GM18526 (cell line): ENCODE data around the gene TSPAN4.

ENCODE experiments used
- POLR2A ChIP-seq: IDR thresholded peaks from 3 replicates; pipeline ENCODE4 v1.6.1; 2011; ENCODE audit not compliant: insufficient read length; ENCODE audit errors: extremely low read depth

TSPAN4 gene

GRCh38 chr11:826227-826621 is 16.4 kb upstream of the TSPAN4 start:
- no peak for TF ChIP-seq POLR2A

DNA sequence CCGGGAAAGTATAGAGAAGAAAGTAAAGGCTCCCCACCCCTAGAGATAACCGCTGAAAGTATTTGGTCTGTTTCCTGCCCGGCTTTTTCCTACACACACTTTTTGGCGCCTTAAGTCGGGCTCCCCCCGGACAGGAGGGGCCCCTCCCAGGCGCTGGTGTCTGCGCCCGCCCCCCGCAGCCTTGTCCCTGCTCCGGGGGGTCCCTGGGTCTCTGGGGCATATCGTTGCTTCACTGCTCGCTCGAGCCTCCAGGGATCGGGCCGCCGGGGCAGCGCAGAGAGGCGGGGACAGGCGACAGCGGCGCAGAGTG is 15.9 kb upstream of the TSPAN4 start:
- TF ChIP-seq POLR2A, result no peak

- no peak for TF ChIP-seq POLR2A
Measured at GRCh38 chr11:827146-827896, 15.3 kb upstream of the TSPAN4 start.

GRCh38 chr11:827897-828192 is 14.8 kb upstream of the TSPAN4 start, which contains the start of gene CRACR2B:
Gene CRACR2B (plus strand): TSS chr11:827919. CDS start chr11:828608, 689 bp downstream.
- no peak for TF ChIP-seq POLR2A

DNA sequence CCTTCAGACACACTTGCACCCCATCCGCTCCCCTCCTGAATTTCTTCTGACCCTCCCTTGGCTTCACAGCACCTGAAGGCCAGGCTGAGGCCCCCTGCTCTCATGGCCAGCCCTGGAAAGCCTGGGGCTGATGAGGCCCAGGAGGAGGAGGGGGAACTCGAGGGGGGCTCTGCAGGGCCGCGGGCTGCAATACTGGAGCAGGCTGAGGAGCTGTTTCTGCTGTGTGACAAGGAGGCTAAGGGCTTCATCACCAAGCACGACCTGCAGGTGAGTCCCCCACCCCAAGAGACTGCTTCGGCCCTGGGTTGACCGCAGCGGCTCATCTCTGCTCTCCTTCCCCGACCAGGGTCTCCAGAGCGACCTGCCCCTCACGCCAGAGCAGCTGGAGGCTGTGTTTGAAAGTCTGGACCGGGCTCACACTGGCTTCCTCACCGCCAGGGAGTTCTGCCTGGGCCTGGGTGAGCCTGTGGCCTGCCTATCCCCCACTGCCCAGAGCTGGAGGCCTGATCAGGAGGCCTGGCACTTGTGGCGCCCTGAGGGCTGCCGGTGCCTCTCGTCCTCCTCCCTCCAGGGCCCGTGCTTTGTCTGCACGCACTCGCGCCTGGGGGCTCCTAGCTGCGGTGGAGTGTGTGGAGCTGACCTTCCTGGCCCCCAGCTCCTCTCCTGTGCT is 14.0 kb upstream of the TSPAN4 start:
- no peak for TF ChIP-seq POLR2A

DNA sequence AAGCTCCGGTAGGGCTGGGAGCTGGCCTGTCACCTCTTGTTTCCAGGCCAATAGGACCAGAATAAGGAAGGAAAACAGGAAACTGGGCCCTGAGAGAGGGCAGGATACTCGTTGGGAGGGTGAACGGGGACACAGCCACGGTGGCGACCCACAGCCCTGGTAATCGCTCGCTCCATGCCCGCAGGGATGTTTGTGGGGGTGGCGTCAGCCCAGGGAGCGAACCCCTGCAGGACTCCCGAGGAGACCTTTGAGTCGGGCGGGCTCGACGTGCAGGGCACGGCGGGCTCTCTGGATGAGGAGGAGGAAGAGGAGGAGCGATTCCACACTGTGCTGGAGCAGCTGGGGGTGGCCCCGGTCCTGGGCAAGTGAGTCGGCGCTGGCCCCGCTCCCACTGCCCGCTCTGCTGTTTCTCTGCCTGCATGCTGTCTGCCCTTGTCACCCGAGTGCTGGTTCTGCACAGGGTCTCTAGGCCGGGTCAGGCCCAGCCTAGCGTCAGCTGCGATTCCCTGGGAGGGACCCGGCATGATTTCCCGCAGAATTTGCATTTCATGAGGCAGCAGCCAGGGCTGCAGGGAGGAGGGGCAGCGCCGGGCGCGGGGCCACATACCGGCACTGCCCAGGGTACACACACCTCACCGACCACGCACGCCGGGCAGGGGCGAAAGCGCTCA is 13.3 kb upstream of the TSPAN4 start:
- TF ChIP-seq POLR2A, result no peak

DNA sequence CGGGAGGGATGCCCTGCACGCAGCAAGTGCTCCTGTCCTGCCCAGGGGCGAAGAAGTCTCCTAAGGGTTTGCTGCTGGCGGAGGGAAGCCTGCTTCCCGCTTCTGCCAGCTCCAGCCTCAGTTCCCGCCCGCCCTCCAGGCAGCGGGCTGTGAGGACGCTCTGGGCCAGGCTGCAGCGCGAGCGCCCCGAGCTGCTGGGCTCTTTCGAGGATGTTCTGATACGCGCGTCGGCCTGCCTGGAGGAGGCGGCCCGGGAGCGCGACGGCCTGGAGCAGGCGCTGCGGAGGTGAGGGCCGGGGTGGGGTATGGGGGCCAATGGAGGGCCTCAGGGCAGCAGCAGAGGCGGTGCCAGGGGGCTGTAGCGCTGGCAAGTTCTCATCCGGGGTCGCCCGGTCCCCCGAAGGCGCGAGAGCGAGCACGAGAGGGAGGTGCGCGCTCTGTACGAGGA is 12.8 kb upstream of the TSPAN4 start:
- TF ChIP-seq POLR2A, result peak; percentile 27

DNA sequence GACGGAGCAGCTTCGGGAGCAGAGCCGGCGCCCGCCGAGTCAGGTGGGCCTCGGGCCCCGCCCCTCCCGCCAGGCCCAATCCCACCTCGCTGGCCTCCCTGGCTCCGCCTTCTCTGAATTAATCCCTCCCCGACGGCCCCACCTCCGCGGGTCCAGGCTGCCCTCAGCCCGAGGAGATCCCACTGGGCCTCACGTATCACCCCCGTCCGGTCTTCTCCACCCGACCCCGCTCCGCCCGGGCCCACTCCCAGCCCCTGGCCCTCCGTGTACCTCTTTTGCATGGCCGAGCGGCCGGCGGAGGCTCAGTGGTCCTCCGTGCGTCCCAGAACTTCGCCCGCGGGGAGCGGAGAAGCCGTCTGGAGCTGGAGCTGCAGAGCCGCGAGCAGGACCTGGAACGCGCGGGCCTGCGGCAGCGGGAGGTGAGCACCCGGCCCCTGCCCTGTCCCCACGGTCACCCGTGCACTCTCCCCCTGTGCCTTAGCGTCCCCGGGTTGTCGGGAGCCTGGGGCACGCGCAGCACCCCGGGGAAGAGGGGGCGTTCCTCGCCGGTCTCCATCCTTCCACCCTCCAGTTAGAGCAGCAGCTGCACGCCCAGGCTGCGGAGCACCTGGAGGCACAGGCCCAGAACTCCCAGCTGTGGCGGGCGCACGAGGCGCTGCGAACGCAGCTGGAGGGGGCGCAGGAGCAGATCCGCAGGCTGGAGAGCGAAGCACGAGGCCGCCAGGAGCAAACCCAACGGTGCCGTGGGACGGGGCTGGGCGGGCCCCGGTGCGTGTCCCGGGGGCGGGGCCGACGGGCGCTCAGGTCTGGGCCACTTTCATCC is 12.1 kb upstream of the TSPAN4 start:
- no peak for TF ChIP-seq POLR2A

GRCh38 chr11:831118-831864 is 11.4 kb upstream of the TSPAN4 start:
- no peak for TF ChIP-seq POLR2A

- TF ChIP-seq POLR2A, result no peak
Measured at GRCh38 chr11:831961-832528, 10.6 kb upstream of the TSPAN4 start.

DNA sequence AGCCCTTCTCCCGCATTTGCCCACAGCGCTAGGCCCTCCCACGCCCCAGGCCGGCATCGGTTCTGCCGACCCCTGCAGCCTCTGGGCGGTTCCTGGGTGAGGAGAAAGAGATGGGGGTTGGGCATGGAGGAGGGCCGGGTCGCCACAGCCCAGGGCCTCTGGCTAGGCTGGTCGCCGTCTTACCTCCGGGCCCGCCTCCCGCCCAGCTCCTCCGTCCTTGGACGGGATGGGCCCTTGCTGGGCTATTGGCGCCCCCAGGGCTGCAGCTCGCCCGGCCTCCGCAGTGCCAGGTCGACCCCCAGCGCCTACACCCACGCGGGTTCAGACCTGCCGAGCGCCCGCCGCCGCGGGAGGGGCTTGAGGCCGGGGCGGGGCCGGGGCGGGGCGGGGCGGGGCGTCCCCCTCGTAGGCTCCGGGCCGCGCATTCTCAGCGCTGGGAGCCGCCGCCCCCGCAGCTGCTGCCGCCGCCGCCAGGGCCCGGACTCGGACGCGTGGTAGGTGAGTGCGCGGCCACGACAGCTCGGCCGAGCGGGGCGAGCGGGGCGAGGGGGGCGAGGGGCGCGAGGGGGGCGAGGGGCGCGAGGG is 10.0 kb upstream of the TSPAN4 start, which contains the start of gene CD151:
CD151 (plus strand) TSS at position 424 of the 585 bp plus-strand sequence. CDS start 3,118 bp downstream, outside the sequence.
- TF ChIP-seq POLR2A, result peak; percentile 21

DNA sequence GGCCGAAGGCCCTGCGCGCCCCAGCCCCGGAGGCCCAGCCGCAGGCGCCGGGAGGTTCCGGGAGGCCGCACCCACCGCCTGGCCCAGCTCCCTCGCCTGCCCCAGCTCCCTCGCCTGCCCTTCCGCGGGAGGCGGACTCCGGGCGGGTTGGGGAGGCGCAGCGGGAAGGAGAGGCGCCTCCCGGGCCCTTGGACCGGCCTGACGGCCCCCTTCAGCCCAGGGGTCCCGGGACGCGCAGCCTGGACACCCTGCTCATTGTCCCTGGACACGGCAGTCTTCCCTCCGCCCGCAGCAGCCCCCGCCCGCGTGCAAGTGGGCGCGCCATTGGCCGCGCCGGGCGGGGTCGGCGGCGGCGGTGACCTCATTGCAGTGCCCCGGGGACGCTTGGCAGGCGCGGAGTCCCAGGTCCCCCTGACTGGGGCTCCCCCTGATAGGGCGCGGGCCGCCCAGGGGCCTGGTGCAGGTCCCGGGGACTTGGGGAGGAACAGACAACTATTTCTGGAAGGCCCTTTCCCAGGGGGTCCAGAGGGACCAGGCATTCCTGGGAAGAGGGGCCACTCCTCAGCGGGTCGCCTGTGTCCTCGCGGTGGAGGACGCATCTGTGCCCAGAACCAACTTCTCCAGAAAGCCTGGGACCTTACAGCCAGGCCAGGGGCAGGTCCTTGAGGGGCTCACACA is 9.4 kb upstream of the TSPAN4 start:
- TF ChIP-seq POLR2A, result no peak

DNA sequence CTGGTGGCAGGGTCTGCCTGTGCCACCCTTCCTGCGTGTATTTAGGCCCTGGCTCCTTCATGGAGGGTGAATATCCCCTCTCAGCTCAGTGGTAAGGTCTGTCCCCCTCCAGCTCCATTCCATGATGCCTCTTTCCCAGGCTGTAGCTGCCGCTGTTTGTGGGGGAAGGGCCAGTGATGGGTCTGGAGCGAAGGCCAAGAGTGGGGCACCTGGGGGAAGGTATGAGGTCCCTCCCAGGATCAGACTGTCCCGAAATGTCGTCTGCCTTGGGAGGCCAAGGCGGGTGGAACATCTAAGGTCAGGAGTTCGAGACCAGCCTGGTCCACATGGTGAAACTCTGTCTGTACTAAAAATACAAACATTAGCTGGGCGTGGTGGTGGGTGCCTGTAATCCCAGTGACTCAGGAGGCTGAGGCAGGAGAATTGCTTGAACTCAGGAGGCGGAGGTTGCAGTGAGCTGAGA is 8.8 kb upstream of the TSPAN4 start:
- no peak for TF ChIP-seq POLR2A

DNA sequence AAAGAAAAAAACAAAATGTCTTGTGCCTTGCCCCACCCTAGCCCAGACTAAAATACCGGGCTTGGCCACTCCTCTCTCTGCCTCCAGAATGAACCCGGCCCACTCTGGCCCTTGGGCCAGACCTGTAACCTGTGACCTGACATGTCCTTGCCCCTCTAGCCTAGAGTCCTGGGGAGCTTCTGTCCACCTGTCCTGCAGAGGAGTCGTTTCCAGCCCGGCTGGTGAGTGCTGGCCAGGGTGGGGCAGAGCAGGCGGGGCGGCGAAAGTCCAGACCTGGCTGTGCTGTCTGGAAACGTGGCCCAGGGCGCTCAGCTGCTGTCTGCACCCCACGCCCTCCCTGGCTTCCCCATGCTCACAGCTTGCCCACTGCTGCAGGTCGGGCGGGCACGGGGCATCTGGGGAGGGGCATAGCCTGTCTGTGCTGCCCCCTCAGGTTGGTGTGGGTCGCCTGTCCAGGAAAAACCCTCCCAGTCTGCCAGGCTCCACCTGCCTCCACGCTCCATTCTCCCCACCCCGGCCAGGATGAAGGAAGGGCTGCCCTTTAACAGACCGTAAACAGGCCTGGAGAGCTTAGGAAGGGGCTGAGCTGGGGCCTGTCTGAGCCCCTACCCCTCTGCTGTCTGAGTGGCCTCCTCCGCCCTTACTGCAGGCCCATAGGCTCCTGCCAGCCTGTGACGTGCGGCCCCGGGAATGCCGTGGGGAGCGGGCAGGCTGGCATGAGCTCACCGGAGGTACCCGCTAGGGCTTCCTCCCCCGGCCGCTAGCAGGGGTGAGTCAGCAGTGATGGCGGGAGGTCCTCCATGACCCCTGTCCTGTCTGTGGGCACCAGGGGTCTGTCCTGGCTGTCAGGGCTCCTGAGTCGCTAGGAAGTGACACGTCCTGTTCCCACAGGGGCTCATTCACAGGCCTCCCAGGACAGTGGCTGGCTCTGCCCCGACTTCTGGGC is 8.0 kb upstream of the TSPAN4 start:
- TF ChIP-seq POLR2A, result no peak
